HG03280 (cell line): Measurements from ENCODE around the gene SEMA3A.

Source experiments
- ATAC-seq: cut with Tn5 transposase; IDR thresholded peaks from one replicate; pipeline ENCODE4 v1.9.1; 2021; ENCODE audit warnings: mild to moderate bottlenecking, moderate library complexity; ENCODE audit not compliant: unreplicated experiment

Gene SEMA3A

GRCh38 chr7:84113906-84114850 lies 80.4 kb downstream of the SEMA3A start:
- ATAC-seq = no peak

- no peak for ATAC-seq
These were observed 81.3 kb downstream of the SEMA3A start for GRCh38 chr7:84113286-84113685.

GRCh38 chr7:84112771-84113170 lies 81.8 kb downstream of the SEMA3A start:
- ATAC-seq = no peak

GRCh38 chr7:84111842-84112241 lies 82.7 kb downstream of the SEMA3A start:
- ATAC-seq = no peak

GRCh38 chr7:84110400-84110799 lies 84.2 kb downstream of the SEMA3A start:
- ATAC-seq = no peak

- ATAC-seq = no peak
These were observed 85.8 kb downstream of the SEMA3A start for GRCh38 chr7:84108787-84109186.

GRCh38 chr7:84108119-84108518 lies 86.5 kb downstream of the SEMA3A start:
- ATAC-seq = no peak

GRCh38 chr7:84107259-84107658 lies 87.3 kb downstream of the SEMA3A start:
- ATAC-seq = no peak

- no peak for ATAC-seq
These were observed 88.3 kb downstream of the SEMA3A start for GRCh38 chr7:84106291-84106690.

- ATAC-seq = no peak
These were observed 89.0 kb downstream of the SEMA3A start for GRCh38 chr7:84105586-84105985.

GRCh38 chr7:84104826-84105225 lies 89.8 kb downstream of the SEMA3A start:
- ATAC-seq = no peak

- ATAC-seq = no peak
These were observed 92.4 kb downstream of the SEMA3A start for GRCh38 chr7:84102213-84102612.

- no peak for ATAC-seq
These were observed 93.7 kb downstream of the SEMA3A start for GRCh38 chr7:84100866-84101265.

GRCh38 chr7:84095971-84096370 lies 98.6 kb downstream of the SEMA3A start:
- no peak for ATAC-seq

GRCh38 chr7:84092207-84092606 lies 102.4 kb downstream of the SEMA3A start:
- ATAC-seq = no peak

- ATAC-seq = no peak
These were observed 103.3 kb downstream of the SEMA3A start for GRCh38 chr7:84091318-84091717.

- no peak for ATAC-seq
These were observed 105.8 kb downstream of the SEMA3A start for GRCh38 chr7:84088802-84089201.

GRCh38 chr7:84085998-84086397 lies 108.6 kb downstream of the SEMA3A start:
- ATAC-seq = no peak

- no peak for ATAC-seq
These were observed 109.4 kb downstream of the SEMA3A start for GRCh38 chr7:84085147-84085546.

GRCh38 chr7:84083846-84084245 lies 110.7 kb downstream of the SEMA3A start:
- no peak for ATAC-seq

- no peak for ATAC-seq
These were observed 112.5 kb downstream of the SEMA3A start for GRCh38 chr7:84081973-84082522.

GRCh38 chr7:84077336-84077735 lies 117.3 kb downstream of the SEMA3A start:
- no peak for ATAC-seq
